Amniotic stem cell (primary cell): ENCODE results near the gene ZSCAN5C.
A peak's percentile ranks its signal among the peaks of the same experiment; 100 is the strongest.
"Not testable (repeated sequence)": the region's sequence is repeated elsewhere in the genome, so short reads cannot be mapped to it uniquely, and the experiment has no call there.

ENCODE experiments used
- DNase-seq: peaks from one replicate; lab custom pipeline; 2025; lab: John Stamatoyannopoulos, UW

Gene ZSCAN5C

GRCh38 chr19:56193981-56194640 is 8.0 kb upstream of the ZSCAN5C start:
- no peak for DNase-seq

- not testable (repeated sequence) for DNase-seq
Observed at GRCh38 chr19:56197646-56198045, 4.4 kb upstream of the ZSCAN5C start, which contains the start of gene ZSCAN5B. TSS of gene ZSCAN5B (minus strand) at chr19:56197783. CDS start at chr19:56193052, 4,731 bp downstream.

- DNase-seq, result no peak
Observed at GRCh38 chr19:56199687-56200086, 2.4 kb upstream of the ZSCAN5C start.

GRCh38 chr19:56207581-56207980 is 5.5 kb downstream of the ZSCAN5C start:
- DNase-seq, result not testable (repeated sequence)

GRCh38 chr19:56209091-56209490 is 7.0 kb downstream of the ZSCAN5C start:
- DNase-seq, result no peak

- not testable (repeated sequence) for DNase-seq
Observed at GRCh38 chr19:56210036-56210435, 8.0 kb downstream of the ZSCAN5C start.

GRCh38 chr19:56211718-56212117 is 9.6 kb downstream of the ZSCAN5C start:
- no peak for DNase-seq

- no peak for DNase-seq
Observed at GRCh38 chr19:56217039-56217949, 15.2 kb downstream of the ZSCAN5C start.

- no peak for DNase-seq
Observed at GRCh38 chr19:56218961-56219360, 16.9 kb downstream of the ZSCAN5C start.

GRCh38 chr19:56221442-56221841 is 19.4 kb downstream of the ZSCAN5C start:
- DNase-seq, result not testable (repeated sequence)

GRCh38 chr19:56221851-56222250 is 19.8 kb downstream of the ZSCAN5C start:
- DNase-seq, result no peak

GRCh38 chr19:56222901-56223300 is 20.8 kb downstream of the ZSCAN5C start:
- DNase-seq, result no peak

- DNase-seq, result no peak
Observed at GRCh38 chr19:56223481-56223880, 21.4 kb downstream of the ZSCAN5C start.

- DNase-seq, result no peak
Observed at GRCh38 chr19:56245121-56245740, 43.2 kb downstream of the ZSCAN5C start.

- not testable (repeated sequence) for DNase-seq
Observed at GRCh38 chr19:56245764-56246163, 43.7 kb downstream of the ZSCAN5C start.

- DNase-seq, result not testable (repeated sequence)
Observed at GRCh38 chr19:56248736-56249338, 46.8 kb downstream of the ZSCAN5C start.

- DNase-seq, result peak; percentile 0
Observed at GRCh38 chr19:56252699-56253422, 50.8 kb downstream of the ZSCAN5C start.

- peak; percentile 47 for DNase-seq
Observed at GRCh38 chr19:56253737-56254136, 51.7 kb downstream of the ZSCAN5C start.

- no peak for DNase-seq
Observed at GRCh38 chr19:56258272-56258671, 56.2 kb downstream of the ZSCAN5C start.
